HEK293 (cell line): Measurements from ENCODE around the gene TLCD3B.

Source experiments
- PRDM1 ChIP-seq: fragments of 450-650 bp; formaldehyde crosslinking; IDR thresholded peaks from 2 replicates; pipeline ENCODE4; 2016; ENCODE audit warnings: missing biosample characterization, missing genetic modification characterization
- SCRT1 ChIP-seq: fragments of 450-650 bp; formaldehyde crosslinking; IDR thresholded peaks from 2 replicates; pipeline ENCODE4 v1.5.1; 2016; ENCODE audit warnings: missing biosample characterization, missing genetic modification characterization, borderline replicate concordance
- SP7 ChIP-seq: fragments of 450-650 bp; formaldehyde crosslinking; IDR thresholded peaks from 2 replicates; pipeline ENCODE4 v1.5.1; 2016; ENCODE audit warnings: missing biosample characterization, missing genetic modification characterization
- ZBTB17 ChIP-seq: fragments of 450-650 bp; formaldehyde crosslinking; IDR thresholded peaks from 2 replicates; pipeline ENCODE4 v1.5.1; 2016; ENCODE audit warnings: missing biosample characterization, missing genetic modification characterization
- ZNF785 ChIP-seq: fragments of 450-650 bp; formaldehyde crosslinking; IDR thresholded peaks from 2 replicates; pipeline ENCODE4 v1.5.1; 2016; ENCODE audit warnings: missing biosample characterization, missing genetic modification characterization
- ZNF843 ChIP-seq: fragments of 450-650 bp; formaldehyde crosslinking; IDR thresholded peaks from 2 replicates; pipeline ENCODE4 v1.5.1; 2016; ENCODE audit warnings: missing biosample characterization, missing genetic modification characterization
- TF ChIP-seq, protein P1 (sequence below): fragments of 450-650 bp; formaldehyde crosslinking; IDR thresholded peaks from 2 replicates; pipeline ENCODE4 v1.5.1; 2016; ENCODE audit warnings: missing biosample characterization, missing genetic modification characterization
- TF ChIP-seq, protein P2 (sequence below): fragments of 450-650 bp; formaldehyde crosslinking; IDR thresholded peaks from 2 replicates; pipeline ENCODE4 v1.5.1; 2016; ENCODE audit warnings: missing biosample characterization, missing genetic modification characterization
- TF ChIP-seq, protein P3 (sequence below): fragments of 450-650 bp; formaldehyde crosslinking; IDR thresholded peaks from 2 replicates; pipeline ENCODE4 v1.5.1; 2016; ENCODE audit warnings: missing biosample characterization, missing genetic modification characterization, low read depth

DNA sequence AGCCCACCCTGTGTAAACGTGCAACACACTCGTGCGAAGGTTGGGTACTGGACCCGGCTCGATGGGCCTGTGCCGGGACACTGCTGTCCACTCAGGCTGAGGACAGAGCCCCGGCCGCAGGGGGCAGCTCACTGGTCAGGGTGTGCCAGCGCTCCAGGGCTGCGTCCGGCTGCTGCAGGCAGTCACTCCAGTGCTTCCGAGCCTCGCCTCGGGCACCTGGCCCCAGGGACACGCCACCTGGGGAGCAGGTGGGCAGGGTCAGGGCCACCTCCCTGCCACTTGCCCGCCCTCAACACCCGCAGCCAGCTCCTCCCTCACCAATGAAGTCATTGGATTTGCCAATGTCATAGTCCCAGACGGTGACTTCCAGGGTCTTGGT, 25.0 kb downstream of the TLCD3B start:
- TF ChIP-seq, protein P1, sequence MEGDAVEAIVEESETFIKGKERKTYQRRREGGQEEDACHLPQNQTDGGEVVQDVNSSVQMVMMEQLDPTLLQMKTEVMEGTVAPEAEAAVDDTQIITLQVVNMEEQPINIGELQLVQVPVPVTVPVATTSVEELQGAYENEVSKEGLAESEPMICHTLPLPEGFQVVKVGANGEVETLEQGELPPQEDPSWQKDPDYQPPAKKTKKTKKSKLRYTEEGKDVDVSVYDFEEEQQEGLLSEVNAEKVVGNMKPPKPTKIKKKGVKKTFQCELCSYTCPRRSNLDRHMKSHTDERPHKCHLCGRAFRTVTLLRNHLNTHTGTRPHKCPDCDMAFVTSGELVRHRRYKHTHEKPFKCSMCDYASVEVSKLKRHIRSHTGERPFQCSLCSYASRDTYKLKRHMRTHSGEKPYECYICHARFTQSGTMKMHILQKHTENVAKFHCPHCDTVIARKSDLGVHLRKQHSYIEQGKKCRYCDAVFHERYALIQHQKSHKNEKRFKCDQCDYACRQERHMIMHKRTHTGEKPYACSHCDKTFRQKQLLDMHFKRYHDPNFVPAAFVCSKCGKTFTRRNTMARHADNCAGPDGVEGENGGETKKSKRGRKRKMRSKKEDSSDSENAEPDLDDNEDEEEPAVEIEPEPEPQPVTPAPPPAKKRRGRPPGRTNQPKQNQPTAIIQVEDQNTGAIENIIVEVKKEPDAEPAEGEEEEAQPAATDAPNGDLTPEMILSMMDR (tag by site-specific recombination) = no peak
- TF ChIP-seq ZNF785 (tag by site-specific recombination) = no peak
- TF ChIP-seq, protein P2, sequence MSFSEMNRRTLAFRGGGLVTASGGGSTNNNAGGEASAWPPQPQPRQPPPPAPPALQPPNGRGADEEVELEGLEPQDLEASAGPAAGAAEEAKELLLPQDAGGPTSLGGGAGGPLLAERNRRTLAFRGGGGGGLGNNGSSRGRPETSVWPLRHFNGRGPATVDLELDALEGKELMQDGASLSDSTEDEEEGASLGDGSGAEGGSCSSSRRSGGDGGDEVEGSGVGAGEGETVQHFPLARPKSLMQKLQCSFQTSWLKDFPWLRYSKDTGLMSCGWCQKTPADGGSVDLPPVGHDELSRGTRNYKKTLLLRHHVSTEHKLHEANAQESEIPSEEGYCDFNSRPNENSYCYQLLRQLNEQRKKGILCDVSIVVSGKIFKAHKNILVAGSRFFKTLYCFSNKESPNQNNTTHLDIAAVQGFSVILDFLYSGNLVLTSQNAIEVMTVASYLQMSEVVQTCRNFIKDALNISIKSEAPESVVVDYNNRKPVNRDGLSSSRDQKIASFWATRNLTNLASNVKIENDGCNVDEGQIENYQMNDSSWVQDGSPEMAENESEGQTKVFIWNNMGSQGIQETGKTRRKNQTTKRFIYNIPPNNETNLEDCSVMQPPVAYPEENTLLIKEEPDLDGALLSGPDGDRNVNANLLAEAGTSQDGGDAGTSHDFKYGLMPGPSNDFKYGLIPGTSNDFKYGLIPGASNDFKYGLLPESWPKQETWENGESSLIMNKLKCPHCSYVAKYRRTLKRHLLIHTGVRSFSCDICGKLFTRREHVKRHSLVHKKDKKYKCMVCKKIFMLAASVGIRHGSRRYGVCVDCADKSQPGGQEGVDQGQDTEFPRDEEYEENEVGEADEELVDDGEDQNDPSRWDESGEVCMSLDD (tag by site-specific recombination) = no peak
- no peak for TF ChIP-seq SCRT1 (tag by site-specific recombination)
- no peak for TF ChIP-seq SP7 (tag by site-specific recombination)
- no peak for TF ChIP-seq ZNF843 (tag by site-specific recombination)
- TF ChIP-seq ZBTB17 (tag by site-specific recombination) = no peak
- TF ChIP-seq, protein P3, sequence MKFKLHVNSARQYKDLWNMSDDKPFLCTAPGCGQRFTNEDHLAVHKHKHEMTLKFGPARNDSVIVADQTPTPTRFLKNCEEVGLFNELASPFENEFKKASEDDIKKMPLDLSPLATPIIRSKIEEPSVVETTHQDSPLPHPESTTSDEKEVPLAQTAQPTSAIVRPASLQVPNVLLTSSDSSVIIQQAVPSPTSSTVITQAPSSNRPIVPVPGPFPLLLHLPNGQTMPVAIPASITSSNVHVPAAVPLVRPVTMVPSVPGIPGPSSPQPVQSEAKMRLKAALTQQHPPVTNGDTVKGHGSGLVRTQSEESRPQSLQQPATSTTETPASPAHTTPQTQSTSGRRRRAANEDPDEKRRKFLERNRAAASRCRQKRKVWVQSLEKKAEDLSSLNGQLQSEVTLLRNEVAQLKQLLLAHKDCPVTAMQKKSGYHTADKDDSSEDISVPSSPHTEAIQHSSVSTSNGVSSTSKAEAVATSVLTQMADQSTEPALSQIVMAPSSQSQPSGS (tag by site-specific recombination) = no peak
- no peak for TF ChIP-seq PRDM1 (tag by site-specific recombination)
